Measurements from ENCODE around the gene SNRNP200. TPM values are rescaled to one million over a fixed set of nuclear protein-coding genes. Genes with fewer than 3 reads are reported as not detected.

Gene SNRNP200
- total RNA-seq, 1 donor from 2014 or later = 97.3 TPM

- DNase-seq (ENCODE audit: low read depth) = no peak
- Histone ChIP-seq H3K27ac (ENCODE audit: low read depth, low read length) (no peak overlapping the region), H2AFZ (ENCODE audit: low read depth, low read length) (no peak overlapping the region), H4K20me1 (ENCODE audit: insufficient read depth, low read length) (no peaks in the 10 kb centered on the region), H3K79me2 (ENCODE audit: insufficient read depth, low read length) (no peaks in the 10 kb centered on the region), H3K9ac (ENCODE audit: low read length) (no peak overlapping the region), H3K4me1 (ENCODE audit: insufficient read depth, low read length) (peaks cover 25% of the 10 kb centered on the region), H3K9me3 (ENCODE audit: insufficient read depth, low read depth, low read length) (no peaks in the 10 kb centered on the region), H3K4me2 (ENCODE audit: low read length) (no peak overlapping the region), H3K36me3 (ENCODE audit: insufficient read depth, low read length) (no peaks in the 10 kb centered on the region), H3K27me3 (ENCODE audit: insufficient read depth, low read length) (peaks cover 15% of the 10 kb centered on the region), H3K4me3 (ENCODE audit: insufficient read depth, low read depth, low read length) (no peak overlapping the region)
- Mint-ChIP-seq H3K4me1 (ENCODE audit: low read depth, unreplicated experiment) (peaks cover 8% of the 10 kb centered on the region), H3K27me3 (ENCODE audit: low read depth, unreplicated experiment) (peaks cover 26% of the 10 kb centered on the region), H3K27ac (ENCODE audit: unreplicated experiment) (no peak overlapping the region), H3K4me3 (ENCODE audit: unreplicated experiment) (no peak overlapping the region), H3K9me3 (ENCODE audit: unreplicated experiment) (no peaks in the 10 kb centered on the region), H3K36me3 (ENCODE audit: low read depth, unreplicated experiment) (no peaks in the 10 kb centered on the region)
- FAIRE-seq = no peak
- TF ChIP-seq EZH2 (IDR thresholded peaks at IDR 0.05; ENCODE audit: insufficient read depth, low read length) (no peak), CTCF (IDR thresholded peaks at IDR 0.05; ENCODE audit: insufficient read depth, low read depth, low read length) (no peak)
Measured at GRCh38 chr2:96318723-96319122, 13.4 kb upstream of the SNRNP200 start.

- DNase-seq (ENCODE audit: low read depth) = no peak
- H3K9me3 Mint-ChIP-seq (ENCODE audit: unreplicated experiment) = no peaks in the 10 kb centered on the region
- Histone ChIP-seq H3K79me2 (ENCODE audit: insufficient read depth, low read length) (no peaks in the 10 kb centered on the region), H3K27me3 (ENCODE audit: insufficient read depth, low read length) (peaks cover 7% of the 10 kb centered on the region), H2AFZ (ENCODE audit: low read depth, low read length) (no peak overlapping the region), H4K20me1 (ENCODE audit: insufficient read depth, low read length) (no peaks in the 10 kb centered on the region), H3K4me3 (ENCODE audit: insufficient read depth, low read depth, low read length) (no peak overlapping the region), H3K36me3 (ENCODE audit: insufficient read depth, low read length) (no peaks in the 10 kb centered on the region), H3K4me1 (ENCODE audit: insufficient read depth, low read length) (peaks cover 25% of the 10 kb centered on the region), H3K4me2 (ENCODE audit: low read length) (no peak overlapping the region), H3K27ac (ENCODE audit: low read depth, low read length) (no peak overlapping the region), H3K9me3 (ENCODE audit: insufficient read depth, low read depth, low read length) (no peaks in the 10 kb centered on the region), H3K9ac (ENCODE audit: low read length) (no peak overlapping the region)
- no peaks in the 10 kb centered on the region for H3K36me3 Mint-ChIP-seq (ENCODE audit: low read depth, unreplicated experiment)
- H3K27me3 Mint-ChIP-seq (ENCODE audit: low read depth, unreplicated experiment) = peaks cover 15% of the 10 kb centered on the region
- TF ChIP-seq CTCF (IDR thresholded peaks at IDR 0.05; ENCODE audit: insufficient read depth, low read depth, low read length) (no peak), EZH2 (IDR thresholded peaks at IDR 0.05; ENCODE audit: insufficient read depth, low read length) (no peak)
- no peak overlapping the region for H3K27ac Mint-ChIP-seq (ENCODE audit: unreplicated experiment)
- no peak for FAIRE-seq
- H3K4me3 Mint-ChIP-seq (ENCODE audit: unreplicated experiment) = no peak overlapping the region
- H3K4me1 Mint-ChIP-seq (ENCODE audit: low read depth, unreplicated experiment) = peaks cover 8% of the 10 kb centered on the region
Measured at GRCh38 chr2:96317584-96317997, 12.2 kb upstream of the SNRNP200 start.

- FAIRE-seq = no peak
- Mint-ChIP-seq H3K9me3 (ENCODE audit: unreplicated experiment) (no peaks in the 10 kb centered on the region), H3K4me1 (ENCODE audit: low read depth, unreplicated experiment) (peaks cover 8% of the 10 kb centered on the region), H3K27ac (ENCODE audit: unreplicated experiment) (no peak overlapping the region), H3K27me3 (ENCODE audit: low read depth, unreplicated experiment) (peaks cover 13% of the 10 kb centered on the region), H3K4me3 (ENCODE audit: unreplicated experiment) (no peak overlapping the region), H3K36me3 (ENCODE audit: low read depth, unreplicated experiment) (no peaks in the 10 kb centered on the region)
- Histone ChIP-seq H3K4me1 (ENCODE audit: insufficient read depth, low read length) (peaks cover 23% of the 10 kb centered on the region), H3K9me3 (ENCODE audit: insufficient read depth, low read depth, low read length) (no peaks in the 10 kb centered on the region), H3K27me3 (ENCODE audit: insufficient read depth, low read length) (peaks cover 7% of the 10 kb centered on the region), H3K9ac (ENCODE audit: low read length) (no peak overlapping the region), H3K27ac (ENCODE audit: low read depth, low read length) (no peak overlapping the region), H2AFZ (ENCODE audit: low read depth, low read length) (no peak overlapping the region), H3K4me2 (ENCODE audit: low read length) (no peak overlapping the region), H3K36me3 (ENCODE audit: insufficient read depth, low read length) (no peaks in the 10 kb centered on the region), H3K79me2 (ENCODE audit: insufficient read depth, low read length) (no peaks in the 10 kb centered on the region), H3K4me3 (ENCODE audit: insufficient read depth, low read depth, low read length) (no peak overlapping the region), H4K20me1 (ENCODE audit: insufficient read depth, low read length) (no peaks in the 10 kb centered on the region)
- no peak for TF ChIP-seq EZH2 (IDR thresholded peaks at IDR 0.05; ENCODE audit: insufficient read depth, low read length)
- no peak for TF ChIP-seq CTCF (IDR thresholded peaks at IDR 0.05; ENCODE audit: insufficient read depth, low read depth, low read length)
- no peak for DNase-seq (ENCODE audit: low read depth)
Measured at GRCh38 chr2:96316999-96317398, 11.7 kb upstream of the SNRNP200 start.

All from astrocyte (in vitro differentiated cells and primary cell).